HepG2 (cell line): ENCODE data around the gene RGMA. TPM values are rescaled to one million over a fixed set of nuclear protein-coding genes. Genes with fewer than 3 reads are reported as not detected.

Experiments
- ATAC-seq: fragments of 200-7000 bp; cut with Tn5 transposase; 3 replicates; pipeline ENCODE4 v1.9.1; 2020; ENCODE audit warnings: mild to moderate bottlenecking, moderate library complexity
- BruUV-seq: library from RNA; stranded (reverse); fragments of 400-500 nt; replicated peaks from 2 replicates; lab custom pipeline; 2021; lab: Mats Ljungman, UMichigan
- CTCF ChIA-PET: fragments of 300-600 bp; formaldehyde crosslinking; extraction: SDS; loops from one replicate; lab custom pipeline; 2021; ENCODE audit warnings: low total read pairs, inconsistent platforms, low intra/inter-chr PET ratio; lab: Yijun Ruan, JAX
- POLR2A ChIA-PET: fragments of 350-600 bp; sonication (Branson Sonifier 250); formaldehyde crosslinking; loops from one replicate; lab custom pipeline; 2020; ENCODE audit warnings: antibody characterized with exemption, inconsistent platforms; lab: Yijun Ruan, JAX
- DNase-seq: peaks from one replicate; pipeline ENCODE4 v3.0.0-alpha.2; 2015; ENCODE audit warnings: low spot score
- FAIRE-seq: peaks from 3 replicates; lab custom pipeline; 2011; peaks lifted over from hg19 to GRCh38; lab: Jason Lieb, UNC
- H2AFZ ChIP-seq: one replicate; pipeline ENCODE4 v1.6.1; 2011; ENCODE audit warnings: low read length, inconsistent platforms
- H3K27ac ChIP-seq: fragments of 300-600 bp; 3 replicates; pipeline ENCODE4 v1.8.0; 2011; ENCODE audit warnings: mixed run types, mild to moderate bottlenecking, mixed read lengths, low read length, inconsistent platforms; ENCODE audit not compliant: insufficient read depth; ENCODE audit errors: extremely low read length
- H3K27me3 ChIP-seq, 2 experiments: fragments of 200-600 bp in 1 of 2; 2 replicates in 1 of 2; 3 replicates in 1 of 2; pipeline versions ENCODE4 v1.6.0 to v1.8.0; 2011; ENCODE audit warnings: low read length in 2 of 2, mild to moderate bottlenecking in 2 of 2, moderate library complexity in 2 of 2, inconsistent platforms in 1 of 2; ENCODE audit not compliant: insufficient read depth in 2 of 2, control insufficient read depth in 1 of 2
- H3K36me3 ChIP-seq, 2 experiments: fragments of 200-600 bp in 1 of 2; replicated peaks in 1 of 2; 2 replicates in 1 of 2; 3 replicates in 1 of 2; pipeline versions ENCODE4 v1.5.1 to v1.8.0; 2011; ENCODE audit warnings: low read length in 2 of 2, inconsistent platforms in 1 of 2; ENCODE audit not compliant: insufficient read depth in 2 of 2, control insufficient read depth in 1 of 2
- H3K4me1 ChIP-seq: 2 replicates; pipeline ENCODE4 v1.5.1; 2012; ENCODE audit warnings: low read length, inconsistent platforms; ENCODE audit not compliant: insufficient read depth
- H3K4me2 ChIP-seq: 2 replicates; pipeline ENCODE4 v1.6.0; 2011; ENCODE audit warnings: low read depth, low read length, inconsistent platforms
- H3K4me3 ChIP-seq, 3 experiments: fragments of 200-600 bp in 1 of 3; sonication (generic), shearing (Covaris generic) in 1 of 3; replicated peaks in 1 of 3; 2 replicates each; pipeline ENCODE4 v1.5.1; 2011 to 2016; ENCODE audit warnings: low read length in 3 of 3, inconsistent platforms in 2 of 3, low read depth in 2 of 3, mild to moderate bottlenecking in 2 of 3, control low read depth in 1 of 3, mixed read lengths in 1 of 3; ENCODE audit not compliant: insufficient read depth in 1 of 3
- H3K79me2 ChIP-seq: one replicate; pipeline ENCODE4 v1.6.1; 2011; ENCODE audit warnings: low read length, inconsistent platforms; ENCODE audit not compliant: insufficient read depth
- H3K9ac ChIP-seq: 2 replicates; pipeline ENCODE4 v1.6.0; 2011; ENCODE audit warnings: mild to moderate bottlenecking, low read depth, low read length, inconsistent platforms; ENCODE audit not compliant: insufficient read depth
- H3K9me3 ChIP-seq: 2 replicates; pipeline ENCODE4 v1.5.1; 2012; ENCODE audit warnings: mild to moderate bottlenecking, low read length
- H4K20me1 ChIP-seq: 2 replicates; pipeline ENCODE4 v1.6.0; 2011; ENCODE audit warnings: inconsistent platforms, mild to moderate bottlenecking, low read length, moderate library complexity; ENCODE audit not compliant: insufficient read depth
- ATF7 ChIP-seq, 2 experiments: fragments of 450-650 bp in 1 of 2; sonication (generic) in 1 of 2; formaldehyde crosslinking in 1 of 2; IDR thresholded peaks; 2 replicates each; pipeline versions ENCODE4 v1.4.0 to v1.6.1; 2016 to 2020; ENCODE audit warnings: antibody characterized with exemption in 1 of 2, mild to moderate bottlenecking in 1 of 2, missing genetic modification reagents in 1 of 2
- HNRNPL ChIP-seq: fragments of 200-400 bp; formaldehyde crosslinking; IDR thresholded peaks from 2 replicates; pipeline ENCODE4 v1.6.1; 2017; ENCODE audit warnings: mild to moderate bottlenecking, low read depth, low read length
- MATR3 ChIP-seq: sonication (generic); formaldehyde crosslinking; IDR thresholded peaks from 2 replicates; pipeline ENCODE4 v1.4.0; 2020; ENCODE audit warnings: missing genetic modification reagents
- MXD3 ChIP-seq: IDR thresholded peaks from 2 replicates; pipeline ENCODE4 v1.6.1; 2016; ENCODE audit warnings: mild to moderate bottlenecking, missing biosample characterization, missing genetic modification reagents
- SALL1 ChIP-seq: sonication (generic); formaldehyde crosslinking; IDR thresholded peaks from 2 replicates; pipeline ENCODE4 v1.8.0; 2022; ENCODE audit warnings: mild to moderate bottlenecking, missing genetic modification reagents
- SSRP1 ChIP-seq: IDR thresholded peaks from 2 replicates; pipeline ENCODE4 v1.6.1; 2016; ENCODE audit warnings: control low read depth
- TEF ChIP-seq: sonication (generic); formaldehyde crosslinking; IDR thresholded peaks from 2 replicates; pipeline ENCODE4 v1.5.0; 2020; ENCODE audit warnings: missing genetic modification reagents
- ZNF749 ChIP-seq: sonication (generic); formaldehyde crosslinking; IDR thresholded peaks from 2 replicates; pipeline ENCODE4 v1.8.0; 2022; ENCODE audit warnings: mild to moderate bottlenecking, missing genetic modification reagents, moderate library complexity, borderline replicate concordance
- ZNF891 ChIP-seq: sonication (generic); formaldehyde crosslinking; IDR thresholded peaks from 2 replicates; pipeline ENCODE4 v1.5.0; 2020; ENCODE audit warnings: mild to moderate bottlenecking, missing genetic modification reagents
- WGBS: methylation state at CpG from one replicate; pipeline ENCODE4 v1.1.6; 2017; ENCODE audit warnings: low lambda C conversion rate; 5-methylcytosine and 5-hydroxymethylcytosine counted together
- in situ Hi-C: cut with HindIII; loops from 2 replicates; pipeline ENCODE4 v1.10.0; 2017; ENCODE audit warnings: low pct_unique_long_range_greater_than_20kb; ENCODE audit not compliant: extremely low pct_ligation_motif_present
- intact Hi-C: fragments of 100-400 bp; cut with micrococcal nuclease; formaldehyde crosslinking; loops from one replicate; pipeline ENCODE4 v1.10.0; 2022; ENCODE audit not compliant: unreplicated experiment
- polyA plus RNA-seq, 8 experiments: library from polyadenylated mRNA; depleted of rRNA in 3 of 8; stranded (reverse) in 7 of 8; unstranded in 1 of 8; fragments of >200 nt; fragmentation: Illumina TruSeq in 4 of 8; extraction: Trizol in 4 of 8; gene quantifications; 2 replicates each; pipeline versions ENCODE4 v1.2.1 to v1.2.3, GENCODE V29; 2011 to 2016; ENCODE audit warnings: low read depth in 4 of 8, missing spikeins in 1 of 8, mixed read lengths in 1 of 8; ENCODE audit not compliant: insufficient read depth in 1 of 8
- total RNA-seq, 5 experiments: library from RNA; depleted of rRNA; stranded (reverse); fragments of >200 nt; fragmentation: Illumina TruSeq; extraction: Trizol; gene quantifications; 2 replicates each; pipeline ENCODE4 v1.2.3, GENCODE V29; 2016; ENCODE audit warnings: low read depth in 1 of 5
- TF ChIP-seq, protein P1 (sequence below): sonication (generic); formaldehyde crosslinking; IDR thresholded peaks from 2 replicates; pipeline ENCODE4 v1.9.0; 2021; ENCODE audit warnings: mild to moderate bottlenecking, missing genetic modification reagents

Gene RGMA
- total and polyA plus RNA-seq, 2 of the 13 experiments (the other 11 are each of a cell fraction or from before 2014, with no cell fraction given) = not detected

DNA sequence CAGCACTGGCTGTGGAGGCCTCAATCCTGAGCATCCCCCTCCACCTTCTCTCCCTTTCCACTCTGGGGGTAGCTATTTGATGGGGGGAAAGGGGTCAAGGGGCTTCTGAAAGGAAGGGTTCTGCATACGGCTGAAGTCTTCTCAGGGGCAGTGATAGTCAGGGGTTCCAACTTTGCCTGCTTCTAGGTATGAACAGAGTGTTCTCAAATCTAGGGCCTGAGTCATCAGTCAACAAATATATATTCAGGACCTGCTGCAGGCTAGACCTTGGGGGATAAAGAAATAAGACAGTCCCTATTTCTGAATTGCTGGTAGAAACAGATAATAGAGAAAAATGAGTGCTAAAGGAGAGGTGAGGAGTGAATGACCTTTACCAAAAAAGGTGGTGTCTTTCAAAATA, 12.8 kb downstream of the RGMA start:
- no CpG with 5 or more reads among the region's 1 CpG for WGBS
- Histone ChIP-seq H3K9me3 (no peaks in the 10 kb centered on the region), H3K79me2 (no peaks in the 10 kb centered on the region), H3K36me3 (no peaks in the 10 kb centered on the region), H3K4me3 (no peak overlapping the region), H3K4me2 (no peak overlapping the region), H3K27me3 (peaks cover 15 to 89% of the 10 kb centered on the region in 2 experiments), H3K9ac (no peak overlapping the region), H2AFZ (no peak overlapping the region), H4K20me1 (no peaks in the 10 kb centered on the region), H3K4me1 (no peaks in the 10 kb centered on the region), H3K27ac (no peak overlapping the region)
- CTCF ChIA-PET = no interaction called here
- no TSS peak for BruUV-seq
- FAIRE-seq (no peak), ATAC-seq (no peak), DNase-seq (no peak)
- intact Hi-C loops (loop anchor here (1.0 kb wide), 1 partner anchor 16 kb away; no protein-coding TSS in a partner anchor), in situ Hi-C loops (loop anchor here (25.0 kb wide), 1 partner anchor 261 kb away; no protein-coding TSS in a partner anchor)
- POLR2A ChIA-PET = no interaction called here
- TF ChIP-seq TEF (CRISPR knock-in tag) = no peak
- no peak for TF ChIP-seq MXD3 (CRISPR knock-in tag)
- no peak for TF ChIP-seq ZNF749 (CRISPR knock-in tag)
- no peak for TF ChIP-seq ATF7 (IDR thresholded peaks at IDR 0.05)
- no peak for TF ChIP-seq ATF7 (CRISPR knock-in tag; IDR thresholded peaks at IDR 0.05)
- TF ChIP-seq MATR3 (CRISPR knock-in tag) = no peak
- TF ChIP-seq, protein P1, sequence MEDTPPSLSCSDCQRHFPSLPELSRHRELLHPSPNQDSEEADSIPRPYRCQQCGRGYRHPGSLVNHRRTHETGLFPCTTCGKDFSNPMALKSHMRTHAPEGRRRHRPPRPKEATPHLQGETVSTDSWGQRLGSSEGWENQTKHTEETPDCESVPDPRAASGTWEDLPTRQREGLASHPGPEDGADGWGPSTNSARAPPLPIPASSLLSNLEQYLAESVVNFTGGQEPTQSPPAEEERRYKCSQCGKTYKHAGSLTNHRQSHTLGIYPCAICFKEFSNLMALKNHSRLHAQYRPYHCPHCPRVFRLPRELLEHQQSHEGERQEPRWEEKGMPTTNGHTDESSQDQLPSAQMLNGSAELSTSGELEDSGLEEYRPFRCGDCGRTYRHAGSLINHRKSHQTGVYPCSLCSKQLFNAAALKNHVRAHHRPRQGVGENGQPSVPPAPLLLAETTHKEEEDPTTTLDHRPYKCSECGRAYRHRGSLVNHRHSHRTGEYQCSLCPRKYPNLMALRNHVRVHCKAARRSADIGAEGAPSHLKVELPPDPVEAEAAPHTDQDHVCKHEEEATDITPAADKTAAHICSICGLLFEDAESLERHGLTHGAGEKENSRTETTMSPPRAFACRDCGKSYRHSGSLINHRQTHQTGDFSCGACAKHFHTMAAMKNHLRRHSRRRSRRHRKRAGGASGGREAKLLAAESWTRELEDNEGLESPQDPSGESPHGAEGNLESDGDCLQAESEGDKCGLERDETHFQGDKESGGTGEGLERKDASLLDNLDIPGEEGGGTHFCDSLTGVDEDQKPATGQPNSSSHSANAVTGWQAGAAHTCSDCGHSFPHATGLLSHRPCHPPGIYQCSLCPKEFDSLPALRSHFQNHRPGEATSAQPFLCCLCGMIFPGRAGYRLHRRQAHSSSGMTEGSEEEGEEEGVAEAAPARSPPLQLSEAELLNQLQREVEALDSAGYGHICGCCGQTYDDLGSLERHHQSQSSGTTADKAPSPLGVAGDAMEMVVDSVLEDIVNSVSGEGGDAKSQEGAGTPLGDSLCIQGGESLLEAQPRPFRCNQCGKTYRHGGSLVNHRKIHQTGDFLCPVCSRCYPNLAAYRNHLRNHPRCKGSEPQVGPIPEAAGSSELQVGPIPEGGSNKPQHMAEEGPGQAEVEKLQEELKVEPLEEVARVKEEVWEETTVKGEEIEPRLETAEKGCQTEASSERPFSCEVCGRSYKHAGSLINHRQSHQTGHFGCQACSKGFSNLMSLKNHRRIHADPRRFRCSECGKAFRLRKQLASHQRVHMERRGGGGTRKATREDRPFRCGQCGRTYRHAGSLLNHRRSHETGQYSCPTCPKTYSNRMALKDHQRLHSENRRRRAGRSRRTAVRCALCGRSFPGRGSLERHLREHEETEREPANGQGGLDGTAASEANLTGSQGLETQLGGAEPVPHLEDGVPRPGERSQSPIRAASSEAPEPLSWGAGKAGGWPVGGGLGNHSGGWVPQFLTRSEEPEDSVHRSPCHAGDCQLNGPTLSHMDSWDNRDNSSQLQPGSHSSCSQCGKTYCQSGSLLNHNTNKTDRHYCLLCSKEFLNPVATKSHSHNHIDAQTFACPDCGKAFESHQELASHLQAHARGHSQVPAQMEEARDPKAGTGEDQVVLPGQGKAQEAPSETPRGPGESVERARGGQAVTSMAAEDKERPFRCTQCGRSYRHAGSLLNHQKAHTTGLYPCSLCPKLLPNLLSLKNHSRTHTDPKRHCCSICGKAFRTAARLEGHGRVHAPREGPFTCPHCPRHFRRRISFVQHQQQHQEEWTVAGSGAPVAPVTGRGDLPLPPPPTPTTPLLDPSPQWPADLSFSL (CRISPR knock-in tag) = no peak
- TF ChIP-seq SSRP1 = no peak
- TF ChIP-seq HNRNPL = no peak
- TF ChIP-seq SALL1 (CRISPR knock-in tag) = no peak
- no peak for TF ChIP-seq ZNF891 (CRISPR knock-in tag)
